Osteoblast (primary cell): Measurements from ENCODE around the gene THOC5. TPM values are rescaled to one million over a fixed set of nuclear protein-coding genes. Genes with fewer than 3 reads are reported as not detected.

Experiments
- DNase-seq: peaks from one replicate; pipeline ENCODE4 v3.0.0; 2011; ENCODE audit warnings: low spot score, mixed read lengths; ENCODE audit not compliant: insufficient read length; ENCODE audit errors: missing footprints
- H2AFZ ChIP-seq: 2 replicates; pipeline ENCODE4 v1.6.0; 2011; ENCODE audit warnings: mild to moderate bottlenecking, low read length
- H3K27ac ChIP-seq: 2 replicates; pipeline ENCODE4 v1.5.1; 2011; ENCODE audit warnings: mild to moderate bottlenecking, low read depth, low read length, moderate library complexity
- H3K27me3 ChIP-seq: 2 replicates; pipeline ENCODE4 v1.6.0; 2012; ENCODE audit warnings: mild to moderate bottlenecking, control low read depth, inconsistent platforms, low read length, moderate library complexity; ENCODE audit not compliant: insufficient read depth
- H3K36me3 ChIP-seq: 2 replicates; pipeline ENCODE4 v1.5.1; 2011; ENCODE audit warnings: mild to moderate bottlenecking, low read length, control low read depth, moderate library complexity; ENCODE audit not compliant: insufficient read depth
- H3K4me1 ChIP-seq: 2 replicates; pipeline ENCODE4 v1.5.1; 2011; ENCODE audit warnings: mild to moderate bottlenecking, low read length, control low read depth, moderate library complexity; ENCODE audit not compliant: insufficient read depth
- H3K4me2 ChIP-seq: 2 replicates; pipeline ENCODE4 v1.6.0; 2011; ENCODE audit warnings: mild to moderate bottlenecking, low read length; ENCODE audit not compliant: insufficient read depth
- H3K4me3 ChIP-seq: fragments of 200-600 bp; sonication (generic); 3 replicates; pipeline ENCODE4 v1.5.1; 2012; ENCODE audit warnings: mild to moderate bottlenecking, low read length, inconsistent platforms; ENCODE audit not compliant: insufficient read depth
- H3K79me2 ChIP-seq: 2 replicates; pipeline ENCODE4 v1.6.0; 2012; ENCODE audit warnings: mild to moderate bottlenecking, low read length, control low read depth, inconsistent platforms; ENCODE audit not compliant: insufficient read depth
- H3K9me3 ChIP-seq: 2 replicates; pipeline ENCODE4 v1.5.1; 2011; ENCODE audit warnings: low read depth, low read length, control low read depth
- H4K20me1 ChIP-seq: 2 replicates; pipeline ENCODE4 v1.6.0; 2012; ENCODE audit warnings: mild to moderate bottlenecking, low read length, control low read depth; ENCODE audit not compliant: insufficient read depth
- total RNA-seq: library from RNA; depleted of rRNA; stranded (reverse); fragments of >200 nt; gene quantifications from 2 replicates; pipeline ENCODE4 v1.2.3, GENCODE V29; 2012
- TF ChIP-seq, protein P1 (sequence below): IDR thresholded peaks from 2 replicates; pipeline ENCODE4 v1.5.1; 2011; ENCODE audit warnings: mild to moderate bottlenecking, low read depth, low read length, moderate library complexity; ENCODE audit errors: extremely low read depth

THOC5 gene
- total RNA-seq, 1 donor = 63.7 TPM

DNA sequence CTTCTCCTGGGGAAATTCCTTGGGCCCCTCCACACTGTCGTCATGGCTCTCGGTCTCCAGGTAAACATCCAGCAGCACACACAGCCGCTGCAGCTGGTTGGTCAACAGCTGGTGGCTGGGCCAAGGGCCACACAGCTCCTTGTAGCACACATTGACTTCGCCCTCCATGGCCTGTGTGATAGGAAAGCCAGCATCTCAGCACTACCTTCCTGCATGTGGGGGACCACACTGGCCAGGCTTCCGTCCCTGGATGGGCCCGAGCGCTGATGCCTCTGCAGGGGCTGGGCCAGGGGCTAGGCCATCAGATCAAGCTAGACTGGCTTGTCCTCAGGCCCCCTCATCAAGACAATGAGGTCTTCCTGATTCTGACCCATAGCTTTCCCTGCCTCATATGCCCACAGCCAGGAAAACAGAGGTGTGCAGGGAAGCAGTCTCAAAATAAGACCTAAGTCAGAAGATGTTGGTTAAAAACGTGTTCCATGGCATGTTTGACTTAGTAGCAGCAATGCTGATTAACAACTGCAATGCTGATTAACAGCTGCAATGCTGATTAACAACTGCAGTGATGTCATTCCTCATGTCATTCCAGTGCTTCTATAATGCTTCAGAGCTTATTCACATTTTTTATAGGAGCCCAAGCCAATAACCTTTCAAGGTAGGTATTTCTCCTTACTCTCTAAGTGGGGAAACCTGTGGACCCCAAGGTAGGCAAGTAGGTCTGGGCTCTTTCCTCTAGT is 42.3 kb downstream of the THOC5 start:
- Histone ChIP-seq H3K27ac (no peak overlapping the region), H3K36me3 (peaks cover 64% of the 10 kb centered on the region), H4K20me1 (no peaks in the 10 kb centered on the region), H3K4me3 (no peak overlapping the region), H3K79me2 (no peaks in the 10 kb centered on the region), H3K9me3 (no peaks in the 10 kb centered on the region), H3K27me3 (no peaks in the 10 kb centered on the region), H3K4me2 (no peak overlapping the region), H3K4me1 (no peaks in the 10 kb centered on the region), H2AFZ (no peak overlapping the region)
- TF ChIP-seq, protein P1, sequence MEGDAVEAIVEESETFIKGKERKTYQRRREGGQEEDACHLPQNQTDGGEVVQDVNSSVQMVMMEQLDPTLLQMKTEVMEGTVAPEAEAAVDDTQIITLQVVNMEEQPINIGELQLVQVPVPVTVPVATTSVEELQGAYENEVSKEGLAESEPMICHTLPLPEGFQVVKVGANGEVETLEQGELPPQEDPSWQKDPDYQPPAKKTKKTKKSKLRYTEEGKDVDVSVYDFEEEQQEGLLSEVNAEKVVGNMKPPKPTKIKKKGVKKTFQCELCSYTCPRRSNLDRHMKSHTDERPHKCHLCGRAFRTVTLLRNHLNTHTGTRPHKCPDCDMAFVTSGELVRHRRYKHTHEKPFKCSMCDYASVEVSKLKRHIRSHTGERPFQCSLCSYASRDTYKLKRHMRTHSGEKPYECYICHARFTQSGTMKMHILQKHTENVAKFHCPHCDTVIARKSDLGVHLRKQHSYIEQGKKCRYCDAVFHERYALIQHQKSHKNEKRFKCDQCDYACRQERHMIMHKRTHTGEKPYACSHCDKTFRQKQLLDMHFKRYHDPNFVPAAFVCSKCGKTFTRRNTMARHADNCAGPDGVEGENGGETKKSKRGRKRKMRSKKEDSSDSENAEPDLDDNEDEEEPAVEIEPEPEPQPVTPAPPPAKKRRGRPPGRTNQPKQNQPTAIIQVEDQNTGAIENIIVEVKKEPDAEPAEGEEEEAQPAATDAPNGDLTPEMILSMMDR = no peak
- DNase-seq = no peak

DNA sequence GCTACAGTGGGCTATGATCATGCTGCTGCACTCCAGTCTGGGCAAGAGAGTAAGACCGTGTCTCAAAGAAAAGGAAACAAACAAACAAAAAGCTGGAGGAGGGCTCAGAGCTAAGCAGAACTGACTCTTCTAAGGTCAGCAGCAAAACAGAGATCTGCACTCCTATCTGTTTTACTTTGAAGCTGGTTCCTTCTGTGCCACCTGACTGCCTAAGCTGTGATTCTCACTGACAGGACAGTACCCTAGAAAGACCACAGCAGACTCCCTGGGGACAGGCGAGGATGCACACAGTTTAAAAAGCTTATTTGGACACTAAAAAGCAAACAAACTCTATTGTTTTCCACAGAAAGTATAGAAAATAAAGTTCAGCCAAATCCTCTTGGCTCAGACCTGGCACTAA is 43.0 kb downstream of the THOC5 start:
- Histone ChIP-seq H3K27ac (no peak overlapping the region), H3K79me2 (no peaks in the 10 kb centered on the region), H3K4me3 (no peak overlapping the region), H3K4me2 (no peak overlapping the region), H2AFZ (no peak overlapping the region), H4K20me1 (no peaks in the 10 kb centered on the region), H3K27me3 (no peaks in the 10 kb centered on the region), H3K36me3 (peaks cover 62% of the 10 kb centered on the region), H3K9me3 (no peaks in the 10 kb centered on the region), H3K4me1 (no peaks in the 10 kb centered on the region)
- TF ChIP-seq, protein P1 = no peak
- no peak for DNase-seq

DNA sequence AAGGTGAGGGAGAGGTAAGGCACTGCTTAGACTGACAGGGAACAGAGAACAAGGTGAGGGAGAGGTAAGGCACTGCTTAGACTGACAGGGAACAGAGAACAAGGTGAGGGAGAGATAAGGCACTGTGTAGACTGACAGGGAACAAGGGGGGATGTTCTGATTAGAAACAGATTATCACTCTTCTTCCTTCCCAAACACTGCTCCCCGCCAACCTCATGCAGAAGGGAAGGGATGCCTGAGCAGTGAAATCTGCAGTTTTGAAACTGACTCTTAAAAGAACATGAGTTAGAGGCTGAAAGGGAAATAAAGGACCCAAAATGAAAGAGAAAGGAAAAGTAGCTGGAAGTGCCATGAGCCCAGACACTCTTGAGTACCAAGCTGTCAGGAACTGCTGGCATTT is 43.7 kb downstream of the THOC5 start:
- H3K4me3 ChIP-seq = no peak overlapping the region
- peaks cover 59% of the 10 kb centered on the region for H3K36me3 ChIP-seq

DNA sequence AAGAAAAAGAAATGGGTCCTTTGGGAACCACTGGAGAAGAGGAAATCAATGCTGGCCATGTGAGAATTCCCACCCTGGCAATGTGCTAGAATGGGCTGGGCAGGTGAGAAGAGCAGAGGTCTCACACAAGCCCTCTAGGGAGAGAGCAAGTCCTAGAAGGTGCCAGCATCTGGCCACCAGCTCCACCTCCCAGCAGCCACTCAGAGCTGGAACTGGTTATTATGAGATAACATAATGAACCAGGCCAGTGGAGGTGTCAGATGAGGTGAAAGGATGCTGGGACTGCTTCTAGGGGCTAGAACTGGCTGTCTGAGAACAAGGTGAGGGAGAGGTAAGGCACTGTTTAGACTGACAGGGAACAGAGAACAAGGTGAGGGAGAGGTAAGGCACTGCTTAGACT is 44.3 kb downstream of the THOC5 start:
- no peak overlapping the region for H3K4me2 ChIP-seq
- H4K20me1 ChIP-seq = no peaks in the 10 kb centered on the region
- H3K4me1 ChIP-seq = no peaks in the 10 kb centered on the region
- no peak overlapping the region for H3K4me3 ChIP-seq
- H3K79me2 ChIP-seq = no peaks in the 10 kb centered on the region
- H3K9me3 ChIP-seq = no peaks in the 10 kb centered on the region
- TF ChIP-seq, protein P1 = no peak
- H2AFZ ChIP-seq = no peak overlapping the region
- H3K27ac ChIP-seq = no peak overlapping the region
- H3K27me3 ChIP-seq = no peaks in the 10 kb centered on the region
- DNase-seq = no peak
- peaks cover 59% of the 10 kb centered on the region for H3K36me3 ChIP-seq

More for the DNA sequence above, 43.7 kb downstream of the THOC5 start:
- H3K9me3 ChIP-seq = no peaks in the 10 kb centered on the region
- TF ChIP-seq, protein P1 = no peak
- H3K27ac ChIP-seq = no peak overlapping the region
- H3K27me3 ChIP-seq = no peaks in the 10 kb centered on the region
- no peak overlapping the region for H3K4me2 ChIP-seq
- no peaks in the 10 kb centered on the region for H3K4me1 ChIP-seq
- no peaks in the 10 kb centered on the region for H4K20me1 ChIP-seq
- no peak for DNase-seq
- no peak overlapping the region for H2AFZ ChIP-seq
- H3K79me2 ChIP-seq = no peaks in the 10 kb centered on the region
